ENCODE data around the gene DCST1. TPM values are rescaled to one million over a fixed set of nuclear protein-coding genes. Genes with fewer than 3 reads are reported as not detected.

The DCST1 gene
- total and polyA plus RNA-seq, 2 donors (not counting 1 experiment from before 2014, with no cell fraction given): not detected

DNA sequence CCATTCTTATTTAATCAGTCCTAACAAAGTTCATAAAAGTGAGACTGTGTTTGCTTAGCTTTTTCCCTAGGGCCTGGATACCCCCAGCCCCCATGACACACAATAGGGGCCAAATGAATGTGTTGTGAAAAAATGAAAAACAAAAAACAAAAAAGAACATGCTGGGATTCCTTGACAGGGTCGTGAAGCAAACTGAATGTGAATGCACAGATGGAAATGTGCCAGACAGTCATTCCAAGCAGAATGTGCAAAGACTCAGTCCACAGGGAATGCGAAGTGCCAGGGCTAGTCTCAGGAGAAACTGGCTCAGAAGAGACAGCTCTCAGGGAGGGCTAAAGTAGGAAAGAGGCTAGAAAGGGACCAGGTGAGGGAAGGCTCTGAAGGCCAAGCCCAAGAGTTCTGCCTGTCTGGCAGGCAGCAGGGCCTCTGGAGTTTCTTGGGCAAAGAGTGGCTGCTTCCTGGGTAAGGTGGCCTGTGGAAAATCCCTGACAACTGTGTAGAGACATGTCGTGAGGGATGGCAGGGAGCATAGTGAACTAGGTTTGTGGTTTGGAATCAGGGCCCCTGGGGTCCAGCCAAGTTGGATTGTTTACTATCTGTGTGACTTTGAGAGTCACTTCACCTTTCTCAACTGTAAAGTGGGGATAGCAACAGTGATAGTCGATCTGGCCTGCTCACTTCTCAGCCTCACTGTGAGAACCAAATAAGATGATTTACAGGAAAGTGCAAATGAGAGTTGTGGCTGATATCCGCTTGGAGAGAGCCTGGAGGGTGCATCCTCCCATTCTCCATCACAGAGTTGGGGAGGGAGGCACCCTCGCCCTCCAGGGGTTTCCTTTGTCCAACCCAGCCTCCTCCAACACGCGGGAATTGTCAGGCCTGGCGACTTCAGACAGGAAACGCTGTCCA lies 16.3 kb downstream of the DCST1 start:
- Histone ChIP-seq H3K9me3 (ENCODE audit: control insufficient read depth, insufficient read depth, low read depth, low read length) (no peaks in the 10 kb centered on the region), H3K4me2 (ENCODE audit: extremely low read depth, insufficient read depth, low read length) (peak overlapping the region; percentile 44), H3K27ac (ENCODE audit: insufficient read depth, low read length) (peak overlapping the region; percentile 6), H2AFZ (ENCODE audit: low read length) (peak overlapping the region; percentile 92), H4K20me1 (ENCODE audit: control insufficient read depth, extremely low read depth, insufficient read depth, low read length) (no peaks in the 10 kb centered on the region), H3K4me1 (ENCODE audit: control insufficient read depth, extremely low read depth, insufficient read depth, low read length) (peaks cover 9% of the 10 kb centered on the region), H3K4me3 (replicated peaks in 1 of 4; ENCODE audit: control extremely low read depth in 1 of 4, insufficient read depth in 1 of 4, low read depth in 3 of 4, low read length in 4 of 4) (peak overlapping the region in 3 of 4 experiments; percentile 41 to 79 (median 46)), H3K36me3 (ENCODE audit: control insufficient read depth, insufficient read depth, low read length) (no peaks in the 10 kb centered on the region), H3K9ac (ENCODE audit: insufficient read depth, low read length) (peak overlapping the region; percentile 36), H3K79me2 (ENCODE audit: control insufficient read depth, insufficient read depth, low read length) (no peaks in the 10 kb centered on the region), H3K27me3 (ENCODE audit: control insufficient read depth, insufficient read depth, low read length) (no peaks in the 10 kb centered on the region)
- DNase-seq (ENCODE audit: low read depth in 2 of 2): peak; percentile 37 to 54
- TF ChIP-seq, protein P1, sequence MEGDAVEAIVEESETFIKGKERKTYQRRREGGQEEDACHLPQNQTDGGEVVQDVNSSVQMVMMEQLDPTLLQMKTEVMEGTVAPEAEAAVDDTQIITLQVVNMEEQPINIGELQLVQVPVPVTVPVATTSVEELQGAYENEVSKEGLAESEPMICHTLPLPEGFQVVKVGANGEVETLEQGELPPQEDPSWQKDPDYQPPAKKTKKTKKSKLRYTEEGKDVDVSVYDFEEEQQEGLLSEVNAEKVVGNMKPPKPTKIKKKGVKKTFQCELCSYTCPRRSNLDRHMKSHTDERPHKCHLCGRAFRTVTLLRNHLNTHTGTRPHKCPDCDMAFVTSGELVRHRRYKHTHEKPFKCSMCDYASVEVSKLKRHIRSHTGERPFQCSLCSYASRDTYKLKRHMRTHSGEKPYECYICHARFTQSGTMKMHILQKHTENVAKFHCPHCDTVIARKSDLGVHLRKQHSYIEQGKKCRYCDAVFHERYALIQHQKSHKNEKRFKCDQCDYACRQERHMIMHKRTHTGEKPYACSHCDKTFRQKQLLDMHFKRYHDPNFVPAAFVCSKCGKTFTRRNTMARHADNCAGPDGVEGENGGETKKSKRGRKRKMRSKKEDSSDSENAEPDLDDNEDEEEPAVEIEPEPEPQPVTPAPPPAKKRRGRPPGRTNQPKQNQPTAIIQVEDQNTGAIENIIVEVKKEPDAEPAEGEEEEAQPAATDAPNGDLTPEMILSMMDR (conservative IDR thresholded peaks at IDR 0.05 in 1 of 2, IDR thresholded peaks at IDR 0.05 in 1 of 2; ENCODE audit: low read depth in 1 of 2, low read length in 2 of 2): no peak
- TF ChIP-seq EZH2 (IDR thresholded peaks at IDR 0.05; ENCODE audit: low read length, missing control alignments): no peak

DNA sequence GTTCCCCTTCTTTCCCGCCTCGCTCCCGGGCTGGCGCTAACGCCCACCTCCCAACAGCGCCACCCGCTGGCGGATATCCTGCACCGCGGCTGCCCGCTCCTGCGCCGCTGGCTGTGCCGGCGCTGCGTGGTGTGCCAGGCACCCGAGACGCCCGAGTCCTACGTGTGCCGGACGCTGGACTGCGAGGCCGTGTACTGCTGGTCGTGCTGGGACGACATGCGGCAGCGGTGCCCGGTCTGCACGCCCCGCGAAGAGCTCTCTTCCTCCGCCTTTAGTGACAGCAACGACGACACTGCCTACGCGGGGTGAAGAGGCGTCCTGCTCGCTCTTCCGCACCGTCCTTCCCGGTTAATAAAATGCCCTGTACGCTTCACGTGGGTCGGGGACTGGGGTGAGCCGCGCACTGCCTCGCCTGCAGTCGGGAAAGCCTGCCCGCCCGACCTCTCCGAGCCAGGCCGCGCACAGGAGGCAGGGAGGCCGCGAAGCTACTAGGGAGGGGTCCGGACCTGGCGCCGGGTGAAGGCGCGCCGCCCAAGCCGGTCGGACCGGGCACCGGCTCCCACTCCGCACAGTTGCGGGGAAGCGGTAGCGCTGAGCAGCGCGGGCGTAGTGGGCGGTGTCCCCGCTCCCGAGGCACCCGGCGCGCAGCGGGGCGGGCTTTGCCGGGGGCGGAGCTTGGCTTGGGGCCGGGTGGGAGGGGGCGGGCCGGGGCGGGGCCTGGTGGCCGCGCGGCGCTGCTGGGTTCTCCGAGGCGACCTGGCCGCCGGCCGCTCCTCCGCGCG lies 17.1 kb downstream of the DCST1 start, which contains the start of gene ADAM15:
Gene ADAM15 (plus strand): TSS at position 757 of the 782 bp plus-strand sequence. CDS start 71 bp downstream, outside the sequence.
- peak; percentile 56 to 66 for DNase-seq (ENCODE audit: low read depth in 2 of 2)
- H3K4me3 ChIP-seq (replicated peaks in 1 of 4; ENCODE audit: control extremely low read depth in 1 of 4, insufficient read depth in 1 of 4, low read depth in 3 of 4, low read length in 4 of 4): peak within 1 kb of the TSS; percentile 72 to 79 (median 76)
- TF ChIP-seq, protein P1 (conservative IDR thresholded peaks at IDR 0.05 in 1 of 2, IDR thresholded peaks at IDR 0.05 in 1 of 2; ENCODE audit: low read depth in 1 of 2, low read length in 2 of 2): peak; percentile 66 to 82
- no peak for TF ChIP-seq EZH2 (IDR thresholded peaks at IDR 0.05; ENCODE audit: low read length, missing control alignments)
- H3K4me2 ChIP-seq (ENCODE audit: extremely low read depth, insufficient read depth, low read length): peak within 1 kb of the TSS; percentile 93
- peak within 1 kb of the TSS; percentile 92 for H2AFZ ChIP-seq (ENCODE audit: low read length)
- no peaks in the 10 kb centered on the region for H3K36me3 ChIP-seq (ENCODE audit: control insufficient read depth, insufficient read depth, low read length)
- H4K20me1 ChIP-seq (ENCODE audit: control insufficient read depth, extremely low read depth, insufficient read depth, low read length): no peaks in the 10 kb centered on the region
- H3K9me3 ChIP-seq (ENCODE audit: control insufficient read depth, insufficient read depth, low read depth, low read length): no peaks in the 10 kb centered on the region
- H3K4me1 ChIP-seq (ENCODE audit: control insufficient read depth, extremely low read depth, insufficient read depth, low read length): peaks cover 7% of the 10 kb centered on the region
- H3K27ac ChIP-seq (ENCODE audit: insufficient read depth, low read length): peak within 1 kb of the TSS; percentile 56
- peak within 1 kb of the TSS; percentile 65 for H3K9ac ChIP-seq (ENCODE audit: insufficient read depth, low read length)
- H3K27me3 ChIP-seq (ENCODE audit: control insufficient read depth, insufficient read depth, low read length): no peaks in the 10 kb centered on the region
- H3K79me2 ChIP-seq (ENCODE audit: control insufficient read depth, insufficient read depth, low read length): no peaks in the 10 kb centered on the region

- TF ChIP-seq, protein P1 (conservative IDR thresholded peaks at IDR 0.05 in 1 of 2, IDR thresholded peaks at IDR 0.05 in 1 of 2; ENCODE audit: low read depth in 1 of 2, low read length in 2 of 2): no peak
- TF ChIP-seq EZH2 (IDR thresholded peaks at IDR 0.05; ENCODE audit: low read length, missing control alignments): no peak
- peak overlapping the region; percentile 92 for H3K4me2 ChIP-seq (ENCODE audit: extremely low read depth, insufficient read depth, low read length)
- DNase-seq (ENCODE audit: low read depth in 2 of 2): no peak
- H3K4me3 ChIP-seq (replicated peaks in 1 of 4; ENCODE audit: control extremely low read depth in 1 of 4, insufficient read depth in 1 of 4, low read depth in 3 of 4, low read length in 4 of 4): peak overlapping the region; percentile 72 to 79 (median 76)
- no peaks in the 10 kb centered on the region for H3K9me3 ChIP-seq (ENCODE audit: control insufficient read depth, insufficient read depth, low read depth, low read length)
- H3K9ac ChIP-seq (ENCODE audit: insufficient read depth, low read length): peak overlapping the region; percentile 65
- no peaks in the 10 kb centered on the region for H3K79me2 ChIP-seq (ENCODE audit: control insufficient read depth, insufficient read depth, low read length)
- H2AFZ ChIP-seq (ENCODE audit: low read length): peak overlapping the region; percentile 61
- H3K36me3 ChIP-seq (ENCODE audit: control insufficient read depth, insufficient read depth, low read length): no peaks in the 10 kb centered on the region
- H3K27me3 ChIP-seq (ENCODE audit: control insufficient read depth, insufficient read depth, low read length): no peaks in the 10 kb centered on the region
- peaks cover 7% of the 10 kb centered on the region for H3K4me1 ChIP-seq (ENCODE audit: control insufficient read depth, extremely low read depth, insufficient read depth, low read length)
- no peaks in the 10 kb centered on the region for H4K20me1 ChIP-seq (ENCODE audit: control insufficient read depth, extremely low read depth, insufficient read depth, low read length)
- peak overlapping the region; percentile 56 for H3K27ac ChIP-seq (ENCODE audit: insufficient read depth, low read length)
Observed at GRCh38 chr1:155051342-155051776, 17.7 kb downstream of the DCST1 start.
